Measurements from ENCODE around the gene ATL3.

GRCh38 chr11:63673579-63673978 is 2.4 kb upstream of the ATL3 start:
- TF ChIP-seq POLR2AphosphoS5 (IDR thresholded peaks at IDR 0.05) (no peak), CTCF (IDR thresholded peaks at IDR 0.05) (no peak)
